ENCODE measurements around the gene SIPA1L3. TPM values are rescaled to one million over a fixed set of nuclear protein-coding genes. Genes with fewer than 3 reads are reported as not detected.

SIPA1L3 gene
- total and polyA plus RNA-seq, 2 experiments from 2014 or later, result 13.7 to 23.3 TPM

DNA sequence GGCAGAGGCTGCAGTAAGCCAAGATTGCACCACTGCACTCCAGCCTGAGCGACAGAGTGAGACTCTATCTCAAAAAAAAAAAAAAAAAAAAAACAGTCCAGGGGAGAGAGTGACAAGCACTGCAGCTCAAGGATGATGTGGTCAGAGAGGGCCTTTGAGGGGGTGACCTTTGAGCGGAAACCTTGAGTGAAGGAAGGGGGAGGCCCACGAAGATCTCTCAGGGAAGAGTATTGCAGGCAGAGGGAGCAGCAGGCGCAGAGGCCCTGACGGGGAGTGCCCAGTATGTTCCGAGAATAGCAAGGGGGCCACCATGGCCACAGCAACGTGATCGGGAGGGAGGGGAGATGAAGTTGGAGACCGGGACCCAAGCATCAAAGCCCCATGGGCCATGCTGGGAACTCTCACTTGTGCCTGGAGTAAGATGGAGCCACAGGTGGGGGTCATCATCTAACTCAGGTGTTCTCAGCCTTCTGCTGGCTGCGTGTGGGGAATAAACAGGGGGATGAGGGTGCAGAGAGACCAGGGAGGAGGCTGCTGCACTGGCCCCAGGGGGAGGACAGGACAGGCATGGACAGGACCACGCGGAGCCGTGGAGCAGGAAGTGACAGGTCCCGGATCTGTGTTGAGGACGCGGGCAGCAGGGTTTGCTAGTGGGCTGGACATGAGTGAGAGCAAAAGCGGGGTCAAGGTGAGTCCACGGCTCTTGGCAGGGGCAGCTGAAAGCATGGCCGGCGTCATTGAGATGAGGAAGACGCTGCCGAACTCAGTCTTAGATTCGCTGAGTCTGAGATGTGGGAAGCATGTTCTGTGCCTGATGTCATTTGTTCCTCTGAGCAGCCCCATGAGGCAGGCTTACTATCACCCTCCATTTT, 256.6 kb downstream of the SIPA1L3 start:
- 97% methylated on average over 23 of the region's 23 CpGs for WGBS (ENCODE audit: low lambda C conversion rate, missing lambda C conversion rate)
- no peak overlapping the region for H3K27ac ChIP-seq
- H2AFZ ChIP-seq, result no peak overlapping the region
- no peaks in the 10 kb centered on the region for H3K4me1 ChIP-seq (ENCODE audit: insufficient read depth)
- no peak for DNase-seq (ENCODE audit: low spot score)
- H3K9me3 ChIP-seq (ENCODE audit: low read depth), result no peaks in the 10 kb centered on the region
- no peaks in the 10 kb centered on the region for H3K79me2 ChIP-seq
- H4K20me1 ChIP-seq (ENCODE audit: insufficient read depth, poor library complexity, severe bottlenecking), result no peaks in the 10 kb centered on the region
- no peaks in the 10 kb centered on the region for H3K36me3 ChIP-seq (replicated peaks; ENCODE audit: insufficient read depth, low read depth)
- no peak overlapping the region for H3K4me2 ChIP-seq
- H3K9me2 ChIP-seq (replicated peaks; ENCODE audit: insufficient read depth), result no peaks in the 10 kb centered on the region
- no peak overlapping the region for H3K4me3 ChIP-seq
- H3K27me3 ChIP-seq, result no peaks in the 10 kb centered on the region
- TF ChIP-seq, protein P1, sequence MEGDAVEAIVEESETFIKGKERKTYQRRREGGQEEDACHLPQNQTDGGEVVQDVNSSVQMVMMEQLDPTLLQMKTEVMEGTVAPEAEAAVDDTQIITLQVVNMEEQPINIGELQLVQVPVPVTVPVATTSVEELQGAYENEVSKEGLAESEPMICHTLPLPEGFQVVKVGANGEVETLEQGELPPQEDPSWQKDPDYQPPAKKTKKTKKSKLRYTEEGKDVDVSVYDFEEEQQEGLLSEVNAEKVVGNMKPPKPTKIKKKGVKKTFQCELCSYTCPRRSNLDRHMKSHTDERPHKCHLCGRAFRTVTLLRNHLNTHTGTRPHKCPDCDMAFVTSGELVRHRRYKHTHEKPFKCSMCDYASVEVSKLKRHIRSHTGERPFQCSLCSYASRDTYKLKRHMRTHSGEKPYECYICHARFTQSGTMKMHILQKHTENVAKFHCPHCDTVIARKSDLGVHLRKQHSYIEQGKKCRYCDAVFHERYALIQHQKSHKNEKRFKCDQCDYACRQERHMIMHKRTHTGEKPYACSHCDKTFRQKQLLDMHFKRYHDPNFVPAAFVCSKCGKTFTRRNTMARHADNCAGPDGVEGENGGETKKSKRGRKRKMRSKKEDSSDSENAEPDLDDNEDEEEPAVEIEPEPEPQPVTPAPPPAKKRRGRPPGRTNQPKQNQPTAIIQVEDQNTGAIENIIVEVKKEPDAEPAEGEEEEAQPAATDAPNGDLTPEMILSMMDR (IDR thresholded peaks at IDR 0.05; ENCODE audit: poor library complexity), result no peak
- TF ChIP-seq EZH2phosphoT487 (IDR thresholded peaks at IDR 0.05; ENCODE audit: low read depth, severe bottlenecking, unreplicated experiment), result no peak
- TF ChIP-seq EZH2 (IDR thresholded peaks at IDR 0.05; ENCODE audit: borderline replicate concordance), result no peak

DNA sequence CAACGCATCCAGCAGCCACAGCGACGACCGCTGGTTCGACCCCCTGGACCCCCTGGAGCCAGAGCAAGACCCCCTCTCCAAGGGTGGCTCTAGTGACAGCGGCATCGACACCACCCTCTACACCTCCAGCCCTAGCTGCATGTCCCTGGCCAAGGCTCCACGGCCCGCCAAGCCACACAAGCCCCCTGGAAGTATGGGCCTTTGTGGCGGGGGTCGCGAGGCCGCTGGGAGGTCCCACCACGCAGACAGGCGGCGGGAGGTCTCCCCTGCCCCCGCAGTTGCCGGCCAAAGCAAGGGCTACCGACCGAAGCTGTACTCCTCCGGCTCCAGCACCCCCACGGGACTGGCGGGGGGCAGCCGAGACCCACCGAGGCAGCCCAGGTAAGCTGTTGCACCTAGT, 257.5 kb downstream of the SIPA1L3 start:
- Histone ChIP-seq H3K4me3 (no peak overlapping the region), H3K4me1 (ENCODE audit: insufficient read depth) (no peaks in the 10 kb centered on the region), H3K27ac (no peak overlapping the region), H3K4me2 (no peak overlapping the region), H3K9me3 (ENCODE audit: low read depth) (no peaks in the 10 kb centered on the region), H3K9me2 (replicated peaks; ENCODE audit: insufficient read depth) (no peaks in the 10 kb centered on the region), H3K27me3 (no peaks in the 10 kb centered on the region), H4K20me1 (ENCODE audit: insufficient read depth, poor library complexity, severe bottlenecking) (no peaks in the 10 kb centered on the region), H3K79me2 (no peaks in the 10 kb centered on the region), H3K36me3 (replicated peaks; ENCODE audit: insufficient read depth, low read depth) (no peaks in the 10 kb centered on the region), H2AFZ (no peak overlapping the region)
- TF ChIP-seq, protein P1 (IDR thresholded peaks at IDR 0.05; ENCODE audit: poor library complexity), result no peak
- TF ChIP-seq EZH2phosphoT487 (IDR thresholded peaks at IDR 0.05; ENCODE audit: low read depth, severe bottlenecking, unreplicated experiment) (no peak), EZH2 (IDR thresholded peaks at IDR 0.05; ENCODE audit: borderline replicate concordance) (no peak)
- 97% methylated on average over 25 of the region's 25 CpGs for WGBS (ENCODE audit: low lambda C conversion rate, missing lambda C conversion rate)
- no peak for DNase-seq (ENCODE audit: low spot score)

DNA sequence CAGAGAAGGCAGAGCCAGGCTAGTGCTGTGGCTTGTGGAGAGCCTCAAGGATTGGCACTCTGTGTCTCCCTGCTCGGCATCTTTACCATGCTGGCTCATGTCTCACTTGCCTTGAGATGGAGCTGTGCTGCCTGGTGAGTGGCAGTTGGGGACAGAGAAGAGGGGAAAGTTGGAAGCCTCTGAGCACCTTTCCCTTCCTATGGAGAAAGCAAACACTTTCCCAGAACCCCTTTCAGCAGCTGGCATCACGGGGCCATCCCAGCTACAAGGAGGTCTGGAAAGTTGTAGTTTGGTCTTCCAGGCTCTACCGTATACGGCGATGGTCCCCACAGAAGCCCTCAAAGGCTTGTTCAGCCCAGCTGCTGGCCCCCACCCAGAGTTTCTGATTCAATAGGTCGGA, 258.3 kb downstream of the SIPA1L3 start:
- H3K27ac ChIP-seq, result no peak overlapping the region
- DNase-seq (ENCODE audit: low spot score), result no peak
- no peaks in the 10 kb centered on the region for H3K27me3 ChIP-seq
- H3K79me2 ChIP-seq, result no peaks in the 10 kb centered on the region
- H3K36me3 ChIP-seq (replicated peaks; ENCODE audit: insufficient read depth, low read depth), result no peaks in the 10 kb centered on the region
- no peaks in the 10 kb centered on the region for H4K20me1 ChIP-seq (ENCODE audit: insufficient read depth, poor library complexity, severe bottlenecking)
- no peaks in the 10 kb centered on the region for H3K4me1 ChIP-seq (ENCODE audit: insufficient read depth)
- H3K9me3 ChIP-seq (ENCODE audit: low read depth), result no peaks in the 10 kb centered on the region
- no peak overlapping the region for H3K4me2 ChIP-seq
- no peak for TF ChIP-seq EZH2phosphoT487 (IDR thresholded peaks at IDR 0.05; ENCODE audit: low read depth, severe bottlenecking, unreplicated experiment)
- TF ChIP-seq, protein P1 (IDR thresholded peaks at IDR 0.05; ENCODE audit: poor library complexity), result no peak
- no peak for TF ChIP-seq EZH2 (IDR thresholded peaks at IDR 0.05; ENCODE audit: borderline replicate concordance)
- no peak overlapping the region for H3K4me3 ChIP-seq
- no peak overlapping the region for H2AFZ ChIP-seq
- no peaks in the 10 kb centered on the region for H3K9me2 ChIP-seq (replicated peaks; ENCODE audit: insufficient read depth)
- 96% methylated on average over 6 of the region's 6 CpGs for WGBS (ENCODE audit: low lambda C conversion rate, missing lambda C conversion rate)
